Activated CD4-positive, alpha-beta T cell treated with anti-CD3 and anti-CD28 coated beads for 24 hours (primary cell): Measurements from ENCODE around the gene NRIP1.

Experiments
- DNase-seq, 2 donors: peaks; one replicate each; pipeline ENCODE4 v3.0.0-alpha.2; 2020; ENCODE audit warnings: low read depth in 2 of 2

NRIP1 gene

DNA sequence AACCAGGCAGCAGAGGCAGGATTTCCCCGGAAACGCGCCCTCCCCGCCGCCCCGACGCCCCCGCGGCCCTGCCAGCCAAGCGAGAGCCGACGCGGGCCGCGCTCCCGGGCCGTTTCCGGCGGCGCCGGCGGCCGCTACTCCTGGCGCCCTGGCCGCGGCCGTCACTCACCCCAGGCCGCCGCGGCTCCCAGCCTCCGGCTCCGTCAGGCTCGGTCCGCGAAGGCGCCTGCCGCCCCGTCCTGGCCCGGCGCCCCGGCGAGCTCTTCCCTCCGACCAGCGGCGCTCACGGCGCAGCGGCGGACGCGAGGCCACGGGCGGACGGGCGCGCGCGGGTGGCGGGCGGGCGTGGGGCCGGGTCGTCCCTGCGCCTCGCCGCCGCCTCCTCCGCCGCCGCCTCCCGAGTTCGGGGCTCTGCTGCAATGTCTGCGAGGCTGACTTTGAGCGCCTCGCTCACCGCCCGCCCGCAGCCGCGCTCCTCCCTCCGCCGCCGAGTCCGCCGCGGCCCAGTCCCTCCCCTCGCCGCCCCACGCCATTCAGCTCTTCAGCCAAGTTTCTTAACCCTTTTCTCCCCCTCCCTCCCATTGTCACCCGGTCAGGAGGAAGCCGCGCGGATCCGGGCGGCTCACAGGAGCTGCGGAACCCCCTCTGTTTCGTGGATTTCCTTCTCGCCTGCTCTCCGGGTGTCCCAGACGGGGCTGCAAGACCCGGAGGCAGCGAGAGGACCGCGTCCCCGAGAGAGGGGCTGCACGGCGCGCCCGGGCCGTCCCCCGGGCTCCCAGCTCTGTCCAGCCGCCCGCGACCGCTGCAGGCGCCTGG is at the start of gene NRIP1:
Gene NRIP1, minus strand, starts transcription at position 425 of the 816 bp plus-strand sequence. CDS start 96,808 bp downstream, outside the sequence.
- peak; percentile 51 to 67 for DNase-seq

- DNase-seq = no peak
Observed at GRCh38 chr21:15112858-15113257, 48.1 kb upstream of the NRIP1 start.

DNA sequence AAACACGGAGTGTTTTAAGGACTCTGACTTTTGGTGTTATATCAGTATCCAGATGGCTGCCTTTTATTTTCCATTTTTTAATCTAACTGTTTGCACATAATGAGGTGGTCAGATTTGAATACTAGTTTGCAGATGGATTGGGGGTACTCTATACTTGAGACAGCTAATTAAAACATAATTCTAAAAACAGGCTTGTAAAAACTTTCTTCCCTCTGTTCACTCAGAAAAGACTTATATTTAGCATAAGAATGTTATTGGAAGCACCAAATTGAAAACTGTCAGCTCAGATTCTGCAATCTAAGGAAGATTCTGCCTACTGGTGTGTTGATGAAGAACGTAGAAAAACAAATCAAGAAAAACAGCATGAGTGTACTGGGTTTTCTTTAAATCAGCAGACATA is 44.0 kb upstream of the NRIP1 start:
- no peak for DNase-seq

- DNase-seq = no peak
Observed at GRCh38 chr21:15104470-15104869, 39.7 kb upstream of the NRIP1 start.

- no peak for DNase-seq
Observed at GRCh38 chr21:15098908-15099307, 34.1 kb upstream of the NRIP1 start.

DNA sequence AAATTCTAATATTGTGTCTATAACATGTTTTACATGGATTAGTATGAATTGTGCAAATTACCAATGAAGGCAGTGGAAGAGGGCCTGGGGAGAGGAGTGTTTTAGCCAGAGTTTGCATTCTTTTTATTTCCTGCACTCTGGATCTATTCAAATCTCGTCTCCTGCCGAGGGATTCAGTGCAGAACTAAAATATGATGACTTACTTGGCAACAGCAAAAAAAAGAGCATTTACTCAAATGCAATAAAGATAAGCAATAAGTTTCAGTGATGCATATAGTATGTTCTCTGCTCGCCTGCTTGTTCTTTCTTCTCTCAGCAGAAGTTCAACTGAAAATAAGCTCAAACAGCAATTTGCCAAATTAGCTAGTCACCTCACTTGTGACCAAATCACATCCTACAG is 33.4 kb upstream of the NRIP1 start:
- DNase-seq = no peak

DNA sequence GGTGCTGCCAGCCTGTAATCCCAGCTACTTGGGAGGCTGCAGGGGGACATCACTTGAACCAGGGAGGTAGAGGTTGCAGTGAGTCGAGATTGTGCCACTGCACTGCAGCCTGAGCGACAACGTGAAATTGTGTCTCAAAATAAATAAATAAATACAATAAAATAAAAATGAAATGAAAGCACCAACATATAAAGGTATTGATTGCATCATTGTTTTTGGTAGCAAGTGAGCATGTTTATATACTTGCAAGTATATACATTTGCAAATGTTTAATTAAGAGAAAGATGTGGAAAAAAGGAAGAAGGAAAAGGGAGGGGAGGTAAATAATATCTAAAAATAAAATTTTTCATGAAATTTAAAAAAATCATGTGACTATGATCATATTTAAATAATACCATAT is 32.8 kb upstream of the NRIP1 start:
- DNase-seq = no peak

DNA sequence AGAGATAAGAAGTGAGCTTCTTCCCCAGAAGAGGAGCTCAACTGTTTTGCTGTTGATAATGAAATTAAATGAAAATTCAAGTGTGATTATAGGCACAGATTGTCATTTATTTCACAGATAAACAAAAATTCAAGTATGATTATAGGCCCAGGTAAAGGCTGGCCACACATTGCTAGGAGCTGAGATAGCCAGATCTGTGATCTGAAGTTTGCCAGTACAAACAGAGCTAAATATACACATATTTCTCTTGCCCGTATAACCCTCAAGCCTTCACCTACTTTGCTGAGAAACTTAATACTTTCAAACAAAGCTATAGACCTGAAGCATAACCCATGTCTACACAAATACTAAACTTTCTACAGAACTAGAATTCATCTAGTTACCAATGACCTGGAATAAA is 31.3 kb upstream of the NRIP1 start:
- DNase-seq = no peak

- no peak for DNase-seq
Observed at GRCh38 chr21:15095326-15095725, 30.5 kb upstream of the NRIP1 start.

- DNase-seq = no peak
Observed at GRCh38 chr21:15094706-15095105, 29.9 kb upstream of the NRIP1 start.

GRCh38 chr21:15093216-15093615 is 28.4 kb upstream of the NRIP1 start:
- DNase-seq = no peak

- no peak for DNase-seq
Observed at GRCh38 chr21:15092745-15093144, 27.9 kb upstream of the NRIP1 start.

- no peak for DNase-seq
Observed at GRCh38 chr21:15090390-15090789, 25.6 kb upstream of the NRIP1 start.

GRCh38 chr21:15088488-15088887 is 23.7 kb upstream of the NRIP1 start:
- no peak for DNase-seq

- DNase-seq = no peak
Observed at GRCh38 chr21:15084668-15085067, 19.9 kb upstream of the NRIP1 start.

- no peak for DNase-seq
Observed at GRCh38 chr21:15080526-15080925, 15.7 kb upstream of the NRIP1 start.

GRCh38 chr21:15079269-15079668 is 14.5 kb upstream of the NRIP1 start:
- DNase-seq = no peak

DNA sequence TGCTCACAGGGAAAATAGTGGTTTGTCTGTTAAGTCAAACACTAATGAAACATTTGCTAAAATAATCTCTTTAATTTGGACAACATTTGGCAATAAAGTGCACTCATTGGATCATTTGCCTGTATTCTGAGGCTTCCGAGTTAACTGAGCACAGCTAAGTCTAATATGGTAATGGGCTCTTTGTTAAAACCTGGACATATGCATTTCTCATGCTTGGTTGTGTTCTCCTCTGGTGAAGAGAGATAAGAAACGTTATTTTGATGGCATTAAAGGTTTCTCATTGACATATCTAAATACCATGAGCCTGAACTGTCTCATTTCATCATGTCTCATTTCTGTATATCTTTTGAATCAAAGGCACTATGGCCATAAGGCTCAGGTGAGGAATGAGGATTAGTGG is 13.4 kb upstream of the NRIP1 start:
- no peak for DNase-seq

DNA sequence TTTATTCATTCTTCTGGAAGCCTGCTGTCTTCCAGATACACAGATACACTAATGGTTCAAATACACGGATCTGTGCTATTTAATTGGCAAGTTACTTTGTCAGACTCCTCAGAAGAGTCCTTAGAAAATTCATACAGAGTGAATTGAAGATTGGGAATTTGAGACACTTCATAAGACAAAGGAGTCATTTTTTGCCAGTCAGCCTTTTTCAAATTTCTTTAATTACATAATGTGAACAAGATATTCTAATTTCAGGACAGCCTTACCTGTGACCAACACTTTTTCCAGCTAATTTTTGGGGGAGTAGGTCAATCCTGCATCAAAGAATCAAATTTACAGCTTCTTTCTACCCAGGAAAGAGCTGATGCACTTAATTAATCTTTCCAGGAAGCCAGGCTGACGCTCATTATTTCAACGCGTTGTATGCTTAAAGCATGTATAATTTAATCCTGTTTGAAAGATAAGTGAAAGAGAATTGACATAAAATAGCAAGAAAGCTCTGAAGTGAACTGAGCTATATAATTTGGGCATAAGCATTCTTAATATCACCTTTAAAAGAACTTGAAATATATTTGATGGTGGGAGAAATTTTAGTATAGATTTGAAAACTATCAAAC is 12.8 kb upstream of the NRIP1 start:
- DNase-seq = no peak

DNA sequence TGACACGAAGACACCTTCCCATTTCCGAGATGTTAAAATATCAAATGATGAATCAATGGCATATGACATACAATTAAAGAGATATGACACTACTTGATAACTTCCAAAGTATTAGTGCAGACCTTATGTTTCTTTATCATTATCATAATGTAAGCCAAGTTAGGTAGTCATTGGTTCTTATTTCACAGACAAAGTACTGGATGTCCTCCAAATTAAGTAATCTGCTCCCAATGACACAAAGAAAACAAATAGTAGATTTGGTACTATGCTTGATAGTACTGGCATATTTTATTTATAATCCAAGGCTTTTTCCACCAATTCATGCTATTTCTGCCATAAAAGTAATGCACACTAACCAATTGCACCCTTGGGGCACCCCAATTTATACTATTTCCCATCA is 11.9 kb upstream of the NRIP1 start:
- no peak for DNase-seq

GRCh38 chr21:15071009-15071408 is 6.2 kb upstream of the NRIP1 start:
- DNase-seq = no peak

DNA sequence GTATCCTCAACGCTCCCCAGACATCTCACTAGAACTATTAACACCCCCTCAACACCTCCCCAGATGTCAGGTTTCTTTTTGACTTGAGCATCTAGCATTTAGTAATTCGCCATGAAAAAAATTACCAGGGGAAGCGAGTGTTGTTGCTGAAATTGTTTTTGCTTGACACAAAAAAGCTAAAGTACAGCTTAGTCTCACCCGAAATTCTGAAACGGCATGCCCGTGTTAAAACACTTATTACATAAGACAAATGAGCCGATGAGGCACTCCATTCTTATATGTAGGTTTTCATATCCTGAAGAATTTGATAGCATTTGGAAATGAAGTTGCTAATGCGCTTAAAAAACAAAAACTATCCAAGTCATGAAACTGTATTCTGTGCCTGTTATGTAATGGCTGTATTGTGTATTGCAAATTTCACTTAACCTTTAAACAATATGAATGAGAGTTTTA is 1.3 kb upstream of the NRIP1 start:
- no peak for DNase-seq

- peak; percentile 57 to 64 for DNase-seq
Observed at GRCh38 chr21:15065392-15066122, 757 bp upstream of the NRIP1 start.
